Amniotic stem cell (primary cell): ENCODE measurements around the gene TSBP1.
"Not testable (repeated sequence)": the region's sequence is repeated elsewhere in the genome, so short reads cannot be mapped to it uniquely, and the experiment has no call there.

Experiments used
- DNase-seq: peaks from one replicate; lab custom pipeline; 2025; lab: John Stamatoyannopoulos, UW

The TSBP1 gene

GRCh38 chr6:32288426-32288825 lies 83.3 kb downstream of the TSBP1 start:
- DNase-seq, result no peak

- not testable (repeated sequence) for DNase-seq
Measured at GRCh38 chr6:32273801-32274577, 97.7 kb downstream of the TSBP1 start.

GRCh38 chr6:32271429-32271828 lies 100.3 kb downstream of the TSBP1 start:
- DNase-seq, result no peak

GRCh38 chr6:32268459-32268858 lies 103.2 kb downstream of the TSBP1 start:
- not testable (repeated sequence) for DNase-seq

DNA sequence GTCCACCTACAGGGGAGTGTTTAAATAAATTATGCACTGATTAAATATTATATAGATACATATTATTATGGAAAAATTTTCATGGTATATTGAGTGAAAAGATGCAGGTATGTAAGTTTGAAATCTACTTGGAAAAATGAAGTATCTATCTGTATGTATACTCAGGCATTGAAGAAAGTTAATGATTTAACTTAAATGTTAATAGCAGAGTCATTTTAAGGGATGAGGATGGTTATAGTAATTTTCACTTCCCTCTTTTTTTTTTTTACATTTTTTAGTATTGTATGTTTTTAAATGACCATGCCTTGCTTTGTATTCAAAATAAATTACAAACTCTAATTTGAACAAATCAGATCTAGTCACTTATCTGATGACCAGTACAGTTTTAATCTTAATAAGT lies 104.7 kb downstream of the TSBP1 start:
- DNase-seq, result no peak

DNA sequence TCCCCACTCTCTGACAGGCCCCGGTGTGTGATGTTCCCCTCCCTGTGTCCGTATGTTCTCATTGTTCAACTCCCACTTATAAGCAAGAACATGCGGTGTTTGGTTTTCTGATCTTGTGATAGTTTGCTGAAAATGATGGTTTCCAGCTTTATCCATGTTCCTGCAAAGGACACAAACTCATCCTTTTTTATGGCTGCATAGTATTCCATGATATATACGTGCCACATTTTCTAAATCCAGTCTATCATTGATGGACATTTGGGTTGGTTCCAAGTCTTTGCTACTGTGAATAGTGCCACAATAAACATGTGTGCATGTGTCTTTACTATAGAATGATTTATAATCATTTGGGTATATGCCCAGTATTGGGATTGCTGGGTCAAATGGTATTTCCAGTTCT lies 114.4 kb downstream of the TSBP1 start:
- DNase-seq, result not testable (repeated sequence)

GRCh38 chr6:32255199-32256153 lies 116.2 kb downstream of the TSBP1 start:
- DNase-seq, result peak; percentile 63

GRCh38 chr6:32254761-32255198 lies 116.9 kb downstream of the TSBP1 start:
- no peak for DNase-seq

- no peak for DNase-seq
Measured at GRCh38 chr6:32252331-32253009, 119.2 kb downstream of the TSBP1 start.

GRCh38 chr6:32249262-32249661 lies 122.4 kb downstream of the TSBP1 start:
- no peak for DNase-seq

DNA sequence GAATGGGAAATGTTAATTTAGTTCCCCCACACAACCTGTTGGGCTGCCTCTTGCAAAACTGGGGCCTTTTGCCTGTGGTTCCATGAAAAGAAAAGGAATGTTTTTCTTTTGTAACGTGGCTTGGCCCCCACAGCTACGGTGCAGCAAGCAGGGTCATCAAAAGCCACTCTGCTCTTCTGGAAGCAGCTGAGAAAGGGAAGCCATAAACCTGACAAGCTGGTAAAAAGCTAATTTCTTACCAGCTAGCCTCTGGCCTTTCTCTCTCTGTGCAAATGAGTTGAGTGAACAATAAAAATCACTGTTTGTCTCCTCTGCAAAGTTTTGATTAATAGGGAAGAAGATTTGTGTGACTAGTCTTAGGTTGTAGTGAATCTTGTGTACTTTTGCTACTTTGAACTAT lies 124.3 kb downstream of the TSBP1 start:
- no peak for DNase-seq

DNA sequence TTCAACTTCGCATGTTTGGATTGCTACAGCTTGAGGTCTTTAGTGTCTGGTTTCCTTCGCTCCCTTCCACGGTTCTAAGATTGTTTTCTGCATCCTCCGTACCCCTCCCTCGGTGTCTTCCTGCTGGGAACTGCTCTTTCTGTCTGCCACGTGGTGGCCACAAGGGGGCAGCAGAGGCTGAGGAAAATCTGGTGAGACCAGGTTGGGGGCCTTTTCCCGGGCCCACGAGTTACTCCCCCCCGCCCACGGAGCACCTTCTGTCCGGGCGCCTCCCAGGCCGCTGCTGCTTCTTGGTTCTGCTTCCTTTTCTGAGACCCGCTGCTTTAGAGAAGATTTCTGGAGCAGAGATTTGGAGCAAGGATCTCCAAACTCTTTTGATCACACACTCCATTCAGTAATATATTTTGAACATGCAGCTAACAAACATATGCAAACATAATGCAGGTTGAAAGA lies 126.7 kb downstream of the TSBP1 start:
- DNase-seq, result peak; percentile 34

- no peak for DNase-seq
Measured at GRCh38 chr6:32244270-32244669, 127.4 kb downstream of the TSBP1 start.
